Type B pancreatic cell (in vitro differentiated cells): ENCODE measurements around the gene NACC2. TPM values are rescaled to one million over a fixed set of nuclear protein-coding genes. Genes with fewer than 3 reads are reported as not detected.
A peak's percentile ranks its signal among the peaks of the same experiment; 100 is the strongest.

Experiments used
- DNase-seq: peaks from one replicate; pipeline ENCODE4 v3.0.0; 2021; ENCODE audit warnings: mixed read lengths; ENCODE audit not compliant: unreplicated experiment; ENCODE audit errors: extremely low spot score
- H3K27ac Mint-ChIP-seq: 2 replicates; pipeline ENCODE4 v1.8.0; 2021; ENCODE audit warnings: mild to moderate bottlenecking, mixed read lengths
- H3K27me3 Mint-ChIP-seq: 2 replicates; pipeline ENCODE4 v1.8.0; 2021; ENCODE audit warnings: mixed read lengths
- H3K36me3 Mint-ChIP-seq: 2 replicates; pipeline ENCODE4 v1.8.0; 2021; ENCODE audit warnings: mixed read lengths
- H3K4me1 Mint-ChIP-seq: one replicate; pipeline ENCODE4 v1.8.0; 2021; ENCODE audit warnings: mixed read lengths; ENCODE audit not compliant: unreplicated experiment
- H3K4me3 Mint-ChIP-seq: 2 replicates; pipeline ENCODE4 v1.8.0; 2021; ENCODE audit warnings: mild to moderate bottlenecking, mixed read lengths
- H3K9me3 Mint-ChIP-seq: 2 replicates; pipeline ENCODE4 v1.8.0; 2021; ENCODE audit warnings: mixed read lengths
- total RNA-seq: library from RNA; stranded (reverse); gene quantifications from 2 replicates; pipeline ENCODE4 v1.2.1, GENCODE V29; 2021; ENCODE audit warnings: low replicate concordance
- TF ChIP-seq, protein P1 (sequence below): fragments of 200-600 bp; sonication (generic); conservative IDR thresholded peaks from 2 replicates; pipeline ENCODE4 v1.5.0; 2021; ENCODE audit warnings: antibody characterized with exemption, mild to moderate bottlenecking

Gene NACC2
- total RNA-seq, 1 donor from 2014 or later = 9.3 TPM

DNA sequence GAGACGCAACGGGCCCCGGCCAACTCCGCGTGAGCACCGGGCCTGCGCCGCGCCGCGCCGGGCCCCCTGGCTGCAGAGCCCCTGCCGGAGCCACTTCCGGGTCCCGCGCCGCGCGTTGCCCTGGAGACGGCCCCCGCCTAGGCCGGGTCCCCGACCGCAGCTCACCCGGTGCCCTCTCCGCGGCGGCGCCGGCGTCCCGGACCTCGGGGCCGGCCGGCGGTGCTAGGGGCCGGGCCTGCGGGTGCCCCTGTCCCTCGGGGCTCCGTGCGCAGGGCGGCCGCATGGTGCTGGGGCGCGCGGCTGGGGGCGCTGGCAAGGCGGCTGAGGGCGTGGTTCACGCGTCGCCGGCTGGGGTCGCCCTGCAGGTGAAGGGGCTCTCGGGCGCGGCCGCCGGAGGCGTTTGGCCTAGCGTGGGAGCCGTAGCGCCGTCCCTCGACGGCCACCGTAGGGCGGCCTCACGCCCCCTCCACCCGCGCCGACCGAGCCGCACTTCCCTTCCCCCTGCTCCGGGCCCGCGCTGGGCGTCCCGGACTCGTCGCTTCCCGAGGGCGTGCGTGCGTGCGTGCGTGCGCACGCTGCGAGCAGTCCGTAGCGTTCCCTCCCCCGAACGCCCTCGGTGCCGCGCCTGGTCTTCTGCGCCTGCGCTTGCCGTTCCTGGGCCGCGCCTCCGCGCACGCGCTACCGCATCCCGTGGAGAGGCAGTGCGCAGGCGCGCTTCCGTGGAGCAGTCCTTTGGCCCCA lies 23.4 kb upstream of the NACC2 start, which contains the start of gene TMEM250:
TSS of gene TMEM250 (minus strand) at position 556 of the 741 bp plus-strand sequence. CDS start 1,975 bp downstream, outside the sequence.
- H3K27ac Mint-ChIP-seq = peak within 1 kb of the TSS; percentile 67
- H3K36me3 Mint-ChIP-seq = peaks cover 4% of the 10 kb centered on the region
- TF ChIP-seq, protein P1, sequence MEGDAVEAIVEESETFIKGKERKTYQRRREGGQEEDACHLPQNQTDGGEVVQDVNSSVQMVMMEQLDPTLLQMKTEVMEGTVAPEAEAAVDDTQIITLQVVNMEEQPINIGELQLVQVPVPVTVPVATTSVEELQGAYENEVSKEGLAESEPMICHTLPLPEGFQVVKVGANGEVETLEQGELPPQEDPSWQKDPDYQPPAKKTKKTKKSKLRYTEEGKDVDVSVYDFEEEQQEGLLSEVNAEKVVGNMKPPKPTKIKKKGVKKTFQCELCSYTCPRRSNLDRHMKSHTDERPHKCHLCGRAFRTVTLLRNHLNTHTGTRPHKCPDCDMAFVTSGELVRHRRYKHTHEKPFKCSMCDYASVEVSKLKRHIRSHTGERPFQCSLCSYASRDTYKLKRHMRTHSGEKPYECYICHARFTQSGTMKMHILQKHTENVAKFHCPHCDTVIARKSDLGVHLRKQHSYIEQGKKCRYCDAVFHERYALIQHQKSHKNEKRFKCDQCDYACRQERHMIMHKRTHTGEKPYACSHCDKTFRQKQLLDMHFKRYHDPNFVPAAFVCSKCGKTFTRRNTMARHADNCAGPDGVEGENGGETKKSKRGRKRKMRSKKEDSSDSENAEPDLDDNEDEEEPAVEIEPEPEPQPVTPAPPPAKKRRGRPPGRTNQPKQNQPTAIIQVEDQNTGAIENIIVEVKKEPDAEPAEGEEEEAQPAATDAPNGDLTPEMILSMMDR = peak; percentile 14
- H3K9me3 Mint-ChIP-seq = no peaks in the 10 kb centered on the region
- H3K4me3 Mint-ChIP-seq = peak within 1 kb of the TSS; percentile 87
- no peaks in the 10 kb centered on the region for H3K27me3 Mint-ChIP-seq
- peak; percentile 98 for DNase-seq
- peaks cover 6% of the 10 kb centered on the region for H3K4me1 Mint-ChIP-seq

DNA sequence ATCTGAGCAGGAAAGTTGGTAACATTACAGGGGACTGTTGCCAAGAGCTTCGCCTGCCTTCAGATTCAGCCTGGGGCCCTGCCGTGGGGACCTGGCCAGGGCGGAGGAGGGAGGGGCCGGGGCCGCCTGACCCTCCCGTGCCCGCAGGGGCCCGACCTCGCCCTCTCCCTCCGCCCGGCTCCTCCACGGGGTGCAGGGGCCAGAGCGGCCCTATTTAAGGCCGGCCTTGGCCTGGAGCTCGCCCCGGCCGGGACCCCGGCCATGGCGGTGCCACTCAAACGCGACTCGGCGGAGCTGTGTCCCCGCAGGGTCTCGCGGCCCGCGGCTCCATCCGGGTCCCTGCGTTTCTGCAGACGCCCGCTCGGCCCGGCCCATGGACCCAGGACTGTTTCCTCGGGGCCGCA lies 22.8 kb upstream of the NACC2 start:
- TF ChIP-seq, protein P1 = no peak
- Mint-ChIP-seq H3K4me3 (peak overlapping the region; percentile 87), H3K27me3 (no peaks in the 10 kb centered on the region), H3K9me3 (no peaks in the 10 kb centered on the region), H3K36me3 (peaks cover 4% of the 10 kb centered on the region), H3K27ac (peak overlapping the region; percentile 67), H3K4me1 (peaks cover 6% of the 10 kb centered on the region)
- no peak for DNase-seq

GRCh38 chr9:136117291-136117915 lies 22.3 kb upstream of the NACC2 start:
- peaks cover 4% of the 10 kb centered on the region for H3K36me3 Mint-ChIP-seq
- H3K27ac Mint-ChIP-seq = peak overlapping the region; percentile 67
- no peaks in the 10 kb centered on the region for H3K27me3 Mint-ChIP-seq
- H3K9me3 Mint-ChIP-seq = no peaks in the 10 kb centered on the region
- H3K4me1 Mint-ChIP-seq = peaks cover 6% of the 10 kb centered on the region
- peak overlapping the region; percentile 87 for H3K4me3 Mint-ChIP-seq
- DNase-seq = no peak
- TF ChIP-seq, protein P1 = no peak

GRCh38 chr9:136116360-136117098 lies 21.4 kb upstream of the NACC2 start:
- H3K27ac Mint-ChIP-seq = no peak overlapping the region
- H3K36me3 Mint-ChIP-seq = peaks cover 4% of the 10 kb centered on the region
- TF ChIP-seq, protein P1 = no peak
- no peak for DNase-seq
- peak overlapping the region; percentile 63 for H3K4me3 Mint-ChIP-seq
- no peaks in the 10 kb centered on the region for H3K27me3 Mint-ChIP-seq
- peaks cover 6% of the 10 kb centered on the region for H3K4me1 Mint-ChIP-seq
- H3K9me3 Mint-ChIP-seq = no peaks in the 10 kb centered on the region

- Mint-ChIP-seq H3K4me1 (peaks cover 6% of the 10 kb centered on the region), H3K9me3 (no peaks in the 10 kb centered on the region), H3K27me3 (no peaks in the 10 kb centered on the region), H3K4me3 (no peak overlapping the region), H3K36me3 (peaks cover 4% of the 10 kb centered on the region), H3K27ac (no peak overlapping the region)
- TF ChIP-seq, protein P1 = no peak
- DNase-seq = no peak
These were observed 20.7 kb upstream of the NACC2 start for GRCh38 chr9:136115641-136116359.
